Lower lobe of right lung (tissue), 2 donors: ENCODE measurements around the gene FRMD4A. TPM values are rescaled to one million over a fixed set of nuclear protein-coding genes. Genes with fewer than 3 reads are reported as not detected.

ENCODE experiments used
- ATAC-seq, 2 donors: fragments of 200-7000 bp; cut with Tn5 transposase; one replicate each; pipeline ENCODE4 v1.9.1; 2020 to 2022; ENCODE audit warnings: mild to moderate bottlenecking in 2 of 2, moderate library complexity in 2 of 2
- DNase-seq: peaks from one replicate; pipeline ENCODE4 v3.0.0-alpha.2; 2020
- H3K27ac ChIP-seq: fragments of 200-600 bp; one replicate; pipeline ENCODE4 v1.8.0; 2022
- H3K27me3 ChIP-seq: fragments of 200-600 bp; one replicate; pipeline ENCODE4 v1.8.0; 2022; ENCODE audit warnings: low read depth
- H3K36me3 ChIP-seq: fragments of 200-600 bp; one replicate; pipeline ENCODE4 v1.8.0; 2022; ENCODE audit warnings: mild to moderate bottlenecking
- H3K4me1 ChIP-seq: fragments of 200-600 bp; one replicate; pipeline ENCODE4 v1.8.0; 2022
- H3K4me3 ChIP-seq: fragments of 200-600 bp; one replicate; pipeline ENCODE4 v1.8.0; 2022; ENCODE audit warnings: mild to moderate bottlenecking
- H3K9me3 ChIP-seq: fragments of 200-600 bp; one replicate; pipeline ENCODE4 v1.8.0; 2022
- intact Hi-C: fragments of 100-400 bp; cut with DNase I; formaldehyde crosslinking; loops from one replicate; pipeline ENCODE4 v1.11.0; 2022
- total RNA-seq: library from RNA; stranded (reverse); fragmentation: NEBNext Ultra II Directional; extraction: Animal tissue kit (Norgen Biotek cat#: 25700); gene quantifications from one replicate; pipeline ENCODE4 v1.2.1, GENCODE V29; 2021
- TF ChIP-seq, protein P1 (sequence below): fragments of 200-600 bp; IDR thresholded peaks from one replicate; pipeline ENCODE4 v1.8.0; 2022; ENCODE audit warnings: antibody characterized with exemption, mild to moderate bottlenecking
- donor health status: DM: no; HTN: yes; CAD: no; lungs with severe emphysema.

FRMD4A gene
- total RNA-seq, 1 donor from 2014 or later, result 64.8 TPM

DNA sequence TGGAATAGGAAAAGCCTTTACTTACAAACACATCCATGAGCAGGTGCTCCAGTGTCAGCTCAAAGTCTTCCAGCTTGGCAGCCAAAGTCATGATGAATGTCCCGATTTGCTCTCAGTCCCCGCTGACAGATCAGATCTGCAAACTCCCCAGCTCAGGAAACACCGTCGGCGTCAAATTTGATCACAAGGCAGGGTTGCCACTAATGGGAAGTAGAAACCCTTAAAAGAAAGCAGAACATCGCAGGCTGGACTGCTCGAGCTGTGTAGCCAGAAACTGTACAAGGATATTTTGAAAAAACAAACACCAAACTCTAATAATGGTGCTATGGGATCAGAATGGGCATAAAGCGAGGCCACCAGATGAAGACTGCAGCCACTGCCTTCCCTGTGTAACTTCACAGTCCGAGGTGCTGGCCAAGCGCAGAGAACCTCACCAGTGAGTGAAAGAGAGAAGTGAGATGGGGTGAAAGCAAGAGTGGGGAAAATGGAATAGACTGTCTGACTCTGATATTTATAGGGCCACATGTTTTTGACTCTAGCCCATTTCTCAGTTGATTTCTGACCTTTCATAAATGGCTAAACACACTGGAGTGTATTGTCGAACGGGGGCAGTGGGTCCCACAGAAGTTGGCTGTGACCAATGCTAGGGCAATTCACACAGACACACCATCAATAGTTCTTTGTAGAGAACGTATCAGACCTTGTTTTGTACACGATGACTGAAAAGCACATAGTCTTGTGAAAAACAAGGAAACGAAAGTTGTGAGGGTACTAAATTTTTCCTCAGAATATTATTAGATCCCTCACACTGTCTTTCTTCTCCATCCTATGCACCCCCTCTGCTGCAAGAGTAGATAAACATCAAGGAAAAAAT lies 306.2 kb downstream of the FRMD4A start:
- TF ChIP-seq, protein P1, sequence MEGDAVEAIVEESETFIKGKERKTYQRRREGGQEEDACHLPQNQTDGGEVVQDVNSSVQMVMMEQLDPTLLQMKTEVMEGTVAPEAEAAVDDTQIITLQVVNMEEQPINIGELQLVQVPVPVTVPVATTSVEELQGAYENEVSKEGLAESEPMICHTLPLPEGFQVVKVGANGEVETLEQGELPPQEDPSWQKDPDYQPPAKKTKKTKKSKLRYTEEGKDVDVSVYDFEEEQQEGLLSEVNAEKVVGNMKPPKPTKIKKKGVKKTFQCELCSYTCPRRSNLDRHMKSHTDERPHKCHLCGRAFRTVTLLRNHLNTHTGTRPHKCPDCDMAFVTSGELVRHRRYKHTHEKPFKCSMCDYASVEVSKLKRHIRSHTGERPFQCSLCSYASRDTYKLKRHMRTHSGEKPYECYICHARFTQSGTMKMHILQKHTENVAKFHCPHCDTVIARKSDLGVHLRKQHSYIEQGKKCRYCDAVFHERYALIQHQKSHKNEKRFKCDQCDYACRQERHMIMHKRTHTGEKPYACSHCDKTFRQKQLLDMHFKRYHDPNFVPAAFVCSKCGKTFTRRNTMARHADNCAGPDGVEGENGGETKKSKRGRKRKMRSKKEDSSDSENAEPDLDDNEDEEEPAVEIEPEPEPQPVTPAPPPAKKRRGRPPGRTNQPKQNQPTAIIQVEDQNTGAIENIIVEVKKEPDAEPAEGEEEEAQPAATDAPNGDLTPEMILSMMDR, result no peak
- DNase-seq, result no peak
- H3K4me1 ChIP-seq, result peaks cover 8% of the 10 kb centered on the region
- H3K27ac ChIP-seq, result peak overlapping the region; percentile 63
- no peaks in the 10 kb centered on the region for H3K27me3 ChIP-seq
- intact Hi-C loops, result no loop called here
- no peaks in the 10 kb centered on the region for H3K36me3 ChIP-seq
- no peaks in the 10 kb centered on the region for H3K9me3 ChIP-seq
- peak in 1 of 2 donors; percentile 49 for ATAC-seq
- H3K4me3 ChIP-seq, result no peak overlapping the region

DNA sequence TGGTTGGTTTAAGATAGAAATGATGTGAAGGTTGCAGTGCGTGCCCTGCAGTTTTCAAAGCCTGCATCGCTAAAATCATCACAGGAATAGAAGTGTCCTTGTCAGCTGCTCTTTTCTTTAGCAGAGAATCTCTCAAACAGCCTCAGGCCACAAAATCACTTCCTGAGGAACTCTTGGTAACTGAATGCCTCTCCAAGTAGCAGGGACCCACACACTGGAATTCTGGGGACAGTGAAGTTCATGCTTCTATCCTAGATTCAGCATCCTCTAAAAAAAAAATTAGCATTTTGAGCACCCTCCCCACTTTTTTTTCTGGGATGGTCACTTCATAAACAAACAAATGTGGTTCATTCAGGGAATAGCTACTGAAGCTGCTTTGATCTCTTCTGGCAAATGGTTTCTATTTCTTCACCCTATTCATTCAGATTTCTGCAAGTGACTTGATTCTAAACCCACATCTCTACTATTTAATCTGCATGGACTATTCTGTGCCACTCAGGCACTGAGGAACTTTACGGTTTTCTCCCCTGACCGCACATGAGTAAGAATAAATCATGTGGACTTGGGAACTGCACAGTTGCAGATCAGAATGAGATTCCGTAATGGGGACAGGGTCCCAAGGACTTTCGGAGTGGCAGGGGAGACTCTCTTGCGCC lies 306.9 kb downstream of the FRMD4A start:
- Histone ChIP-seq H3K27ac (peak overlapping the region; percentile 63), H3K36me3 (no peaks in the 10 kb centered on the region), H3K4me1 (peaks cover 8% of the 10 kb centered on the region), H3K4me3 (no peak overlapping the region), H3K9me3 (no peaks in the 10 kb centered on the region), H3K27me3 (no peaks in the 10 kb centered on the region)
- intact Hi-C loops, result no loop called here
- TF ChIP-seq, protein P1, result no peak
- no peak for ATAC-seq
- DNase-seq, result no peak

DNA sequence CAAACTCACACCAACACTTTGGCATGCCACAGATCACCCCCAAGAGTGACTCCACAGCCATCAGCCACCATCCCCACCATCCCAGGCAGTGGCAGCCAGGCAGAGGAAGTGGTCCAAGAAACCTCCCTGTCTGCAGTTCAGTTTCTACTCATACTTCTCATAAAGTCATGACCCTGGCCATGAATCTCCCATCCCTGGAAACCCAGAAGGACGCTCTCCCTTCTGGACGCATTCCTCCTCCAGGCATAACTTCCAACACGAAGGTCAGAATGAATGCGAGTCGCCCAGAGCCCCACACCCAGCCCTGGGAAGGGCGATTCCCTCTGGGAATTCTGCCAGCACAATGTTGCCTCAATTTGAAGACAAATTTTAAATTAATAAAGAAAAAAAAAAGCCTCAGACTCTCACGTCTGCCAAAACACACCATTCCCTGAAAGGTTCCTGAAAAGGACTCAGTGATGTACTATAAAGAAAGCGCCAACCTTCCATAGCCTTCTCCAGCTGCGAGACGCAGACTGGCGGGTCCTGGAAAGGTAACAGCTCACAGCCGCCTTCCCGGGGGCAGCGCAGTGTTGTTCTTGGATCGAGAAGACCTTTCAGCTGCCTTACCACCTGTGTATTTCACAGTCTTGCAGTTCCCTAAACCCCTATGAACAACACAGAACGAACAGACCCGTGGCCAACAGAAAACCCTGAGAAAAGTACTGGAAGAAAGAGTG lies 307.6 kb downstream of the FRMD4A start:
- H3K9me3 ChIP-seq, result no peaks in the 10 kb centered on the region
- TF ChIP-seq, protein P1, result no peak
- peaks cover 8% of the 10 kb centered on the region for H3K4me1 ChIP-seq
- DNase-seq (no peak), ATAC-seq (no peak)
- no peak overlapping the region for H3K4me3 ChIP-seq
- H3K27me3 ChIP-seq, result no peaks in the 10 kb centered on the region
- peak overlapping the region; percentile 28 for H3K27ac ChIP-seq
- intact Hi-C loops, result no loop called here
- no peaks in the 10 kb centered on the region for H3K36me3 ChIP-seq

DNA sequence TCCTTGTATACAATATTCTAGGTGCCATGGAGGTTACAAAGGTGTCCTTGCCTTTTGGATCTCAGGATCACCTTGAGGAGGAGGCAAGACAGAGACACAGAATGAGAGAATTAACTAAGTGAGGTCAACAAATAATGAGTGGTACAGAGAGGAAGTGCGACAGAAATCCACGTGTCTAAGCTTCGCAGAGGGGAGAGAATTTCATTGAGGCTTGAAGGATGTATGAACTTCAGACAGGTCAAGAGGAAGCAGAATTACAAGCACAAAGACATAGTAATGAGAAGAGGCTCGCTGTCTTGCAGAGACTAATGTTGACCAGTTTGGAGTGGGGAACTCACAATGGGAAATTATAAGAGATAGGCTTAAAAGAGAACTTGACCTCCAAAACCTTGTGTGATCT lies 308.7 kb downstream of the FRMD4A start:
- intact Hi-C loops, result no loop called here

More for the DNA sequence above, 308.7 kb downstream of the FRMD4A start:
- H3K9me3 ChIP-seq, result no peaks in the 10 kb centered on the region
- TF ChIP-seq, protein P1, result no peak
- peaks cover 8% of the 10 kb centered on the region for H3K4me1 ChIP-seq
- H3K27ac ChIP-seq, result no peak overlapping the region
- ATAC-seq (no peak), DNase-seq (no peak)
- H3K36me3 ChIP-seq, result no peaks in the 10 kb centered on the region
- H3K27me3 ChIP-seq, result no peaks in the 10 kb centered on the region
- no peak overlapping the region for H3K4me3 ChIP-seq
